ENCODE results near the gene ACADVL.

The ACADVL gene

DNA sequence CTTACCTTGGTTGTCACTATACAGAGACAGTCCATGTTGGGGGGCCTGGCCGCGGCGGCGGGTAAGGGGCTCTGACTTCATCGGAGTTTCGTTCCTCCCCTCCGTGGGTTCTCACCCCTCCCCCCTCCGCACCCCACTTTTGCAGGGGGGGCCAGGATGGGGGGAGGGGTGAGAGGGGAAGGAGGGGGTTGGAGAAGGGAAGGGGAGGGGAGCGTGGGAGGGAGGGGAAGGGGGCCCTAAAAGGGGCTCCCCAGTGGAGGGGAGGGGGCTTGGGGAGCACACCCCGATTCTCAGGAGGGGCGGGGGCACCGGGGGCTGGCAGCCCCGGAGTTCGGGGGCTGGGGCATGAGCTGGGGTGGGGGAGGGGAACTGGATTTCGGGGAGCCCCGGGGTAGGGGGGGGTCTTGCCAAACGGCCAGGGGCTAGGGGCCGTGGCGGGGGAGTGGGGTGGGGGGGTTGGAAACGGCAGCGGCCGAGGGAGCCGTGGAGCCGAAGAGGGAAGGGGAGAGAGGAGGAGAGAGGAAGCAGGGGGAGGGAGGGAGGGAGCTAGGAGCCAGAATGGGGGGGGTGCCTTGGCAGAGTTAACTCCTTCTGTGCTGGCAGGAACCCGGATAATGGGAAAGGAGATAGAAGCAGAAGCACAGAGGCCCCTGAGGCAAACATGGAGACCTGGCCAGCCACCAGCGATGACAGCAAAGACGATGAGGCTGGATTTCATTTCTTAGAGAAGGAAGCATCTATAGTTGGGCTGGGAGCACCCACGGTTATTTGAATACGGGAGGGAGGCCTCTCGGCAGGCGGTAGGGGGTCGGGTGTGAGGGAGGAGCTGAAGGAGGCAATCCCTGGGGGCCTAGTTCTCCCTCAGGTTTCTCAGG lies 2.4 kb upstream of the ACADVL start:
- no peak for DNase-seq

DNA sequence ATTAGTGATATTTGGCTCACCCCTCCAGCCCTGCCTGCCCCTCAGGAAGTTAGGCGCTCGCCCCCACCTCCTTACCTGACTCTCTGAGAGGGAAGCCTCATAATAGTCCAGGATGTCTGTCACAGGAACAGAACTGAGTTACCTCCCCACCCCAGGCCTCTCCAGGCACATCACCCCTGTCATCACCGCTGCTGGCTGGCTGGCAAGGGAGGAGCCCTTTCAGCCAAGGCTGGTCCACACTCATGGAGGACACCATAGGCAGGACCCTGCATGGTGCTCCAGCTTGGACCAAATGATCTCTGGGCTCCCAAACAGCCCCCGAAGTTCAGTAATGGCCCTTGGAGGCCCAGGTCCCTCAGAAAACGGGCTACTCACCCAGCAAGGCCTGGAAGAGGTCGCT lies 1.6 kb upstream of the ACADVL start:
- no peak for DNase-seq

DNA sequence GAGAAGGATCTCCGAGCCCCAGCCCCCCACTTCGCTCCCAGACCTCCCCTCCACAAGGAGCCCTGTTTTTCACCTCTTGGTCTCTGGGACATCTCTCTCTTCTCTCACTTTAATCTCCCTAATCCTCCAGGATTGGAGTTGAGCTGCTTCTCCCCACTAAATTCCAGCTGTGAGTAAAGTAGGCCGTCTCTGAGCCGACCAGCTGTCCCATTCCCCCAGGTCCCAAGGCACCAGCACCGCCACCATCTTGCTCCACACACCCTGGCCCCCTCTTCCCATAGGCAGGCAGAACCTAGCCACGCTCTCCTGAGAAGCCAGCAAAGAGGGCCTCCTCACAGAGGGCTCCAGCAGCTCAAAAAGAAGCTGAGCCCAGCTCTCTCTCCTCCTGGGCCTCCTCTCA lies 980 bp upstream of the ACADVL start:
- no peak for DNase-seq

DNA sequence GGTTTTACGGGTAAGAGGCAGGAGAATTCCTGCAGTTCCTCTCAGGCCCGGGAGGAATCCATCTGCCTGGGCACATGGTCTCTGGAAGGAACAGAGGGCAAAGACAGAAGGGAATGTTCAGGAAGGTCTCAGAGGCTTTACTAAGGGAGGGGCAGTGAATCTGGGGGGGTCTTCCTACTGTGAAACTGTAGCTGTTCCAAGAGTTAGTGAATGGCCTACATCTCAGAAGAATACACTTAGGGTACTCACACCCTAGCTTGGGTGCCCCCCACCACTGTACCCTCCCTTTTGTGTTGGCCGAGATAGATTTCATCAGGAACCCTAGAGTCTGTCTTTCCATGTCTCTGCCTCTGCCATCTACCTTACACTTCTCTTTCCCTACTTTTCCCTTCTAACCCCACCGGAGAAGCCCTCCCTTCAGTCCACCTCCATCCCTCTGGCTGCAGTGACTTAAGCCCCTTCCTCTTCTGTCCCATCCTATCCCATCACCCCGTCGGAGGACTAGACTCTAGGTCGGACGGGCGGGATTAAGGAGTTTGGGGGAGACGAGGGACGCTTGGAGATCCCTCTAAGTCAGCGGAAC lies 418 bp upstream of the ACADVL start:
- no peak for DNase-seq

DNA sequence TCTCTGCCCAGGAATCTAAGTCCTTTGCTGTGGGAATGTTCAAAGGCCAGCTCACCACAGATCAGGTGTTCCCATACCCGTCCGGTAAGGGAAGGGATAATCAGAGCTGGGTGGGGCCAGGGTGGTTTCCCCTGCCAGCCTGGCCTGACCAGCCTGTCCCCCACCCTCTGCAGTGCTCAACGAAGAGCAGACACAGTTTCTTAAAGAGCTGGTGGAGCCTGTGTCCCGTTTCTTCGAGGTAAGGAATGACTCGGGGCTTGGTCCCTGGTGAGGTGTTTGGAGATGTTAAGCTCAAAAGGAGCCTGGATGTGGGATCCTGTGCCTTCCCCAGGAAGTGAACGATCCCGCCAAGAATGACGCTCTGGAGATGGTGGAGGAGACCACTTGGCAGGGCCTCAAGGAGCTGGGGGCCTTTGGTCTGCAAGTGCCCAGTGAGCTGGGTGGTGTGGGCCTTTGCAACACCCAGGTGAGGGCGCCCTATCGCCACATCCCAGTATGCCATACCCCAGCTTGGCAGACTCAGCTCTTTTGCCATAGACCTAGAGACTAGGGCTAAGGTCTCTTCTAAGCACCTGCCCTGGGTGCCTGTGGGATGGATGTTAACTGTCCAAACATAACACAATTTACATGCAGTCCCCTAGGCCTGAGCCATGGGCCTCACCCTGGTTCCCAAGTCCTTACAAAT lies 997 bp downstream of the ACADVL start:
- peak; percentile 64 for DNase-seq

DNA sequence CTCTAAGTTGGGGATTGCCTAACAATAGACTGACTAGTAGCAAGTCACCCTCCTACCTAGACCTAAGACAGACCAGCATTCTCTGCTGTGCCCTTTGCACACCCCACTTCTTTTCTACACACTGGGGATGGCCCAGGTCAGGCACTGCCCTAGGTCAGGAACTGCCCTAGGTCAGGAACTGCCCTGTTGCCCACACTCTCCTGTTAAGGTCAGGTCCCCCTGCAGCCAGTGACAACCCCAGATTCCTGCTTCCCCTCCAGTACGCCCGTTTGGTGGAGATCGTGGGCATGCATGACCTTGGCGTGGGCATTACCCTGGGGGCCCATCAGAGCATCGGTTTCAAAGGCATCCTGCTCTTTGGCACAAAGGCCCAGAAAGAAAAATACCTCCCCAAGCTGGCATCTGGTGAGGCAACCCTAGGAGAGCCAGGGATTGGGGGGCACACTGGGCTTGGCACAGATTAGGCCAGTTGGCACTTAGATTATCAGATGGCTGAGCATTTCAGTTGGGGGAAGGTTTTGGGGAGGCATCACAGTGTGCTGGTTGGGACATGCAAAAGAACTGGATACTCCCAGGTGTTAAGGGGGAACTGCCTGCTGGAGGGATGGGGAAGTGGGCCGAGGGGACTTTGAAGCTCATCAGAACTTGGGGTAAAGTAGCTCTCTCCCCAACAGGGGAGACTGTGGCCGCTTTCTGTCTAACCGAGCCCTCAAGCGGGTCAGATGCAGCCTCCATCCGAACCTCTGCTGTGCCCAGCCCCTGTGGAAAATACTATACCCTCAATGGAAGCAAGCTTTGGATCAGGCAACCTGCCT lies 1.7 kb downstream of the ACADVL start:
- no peak for DNase-seq

DNA sequence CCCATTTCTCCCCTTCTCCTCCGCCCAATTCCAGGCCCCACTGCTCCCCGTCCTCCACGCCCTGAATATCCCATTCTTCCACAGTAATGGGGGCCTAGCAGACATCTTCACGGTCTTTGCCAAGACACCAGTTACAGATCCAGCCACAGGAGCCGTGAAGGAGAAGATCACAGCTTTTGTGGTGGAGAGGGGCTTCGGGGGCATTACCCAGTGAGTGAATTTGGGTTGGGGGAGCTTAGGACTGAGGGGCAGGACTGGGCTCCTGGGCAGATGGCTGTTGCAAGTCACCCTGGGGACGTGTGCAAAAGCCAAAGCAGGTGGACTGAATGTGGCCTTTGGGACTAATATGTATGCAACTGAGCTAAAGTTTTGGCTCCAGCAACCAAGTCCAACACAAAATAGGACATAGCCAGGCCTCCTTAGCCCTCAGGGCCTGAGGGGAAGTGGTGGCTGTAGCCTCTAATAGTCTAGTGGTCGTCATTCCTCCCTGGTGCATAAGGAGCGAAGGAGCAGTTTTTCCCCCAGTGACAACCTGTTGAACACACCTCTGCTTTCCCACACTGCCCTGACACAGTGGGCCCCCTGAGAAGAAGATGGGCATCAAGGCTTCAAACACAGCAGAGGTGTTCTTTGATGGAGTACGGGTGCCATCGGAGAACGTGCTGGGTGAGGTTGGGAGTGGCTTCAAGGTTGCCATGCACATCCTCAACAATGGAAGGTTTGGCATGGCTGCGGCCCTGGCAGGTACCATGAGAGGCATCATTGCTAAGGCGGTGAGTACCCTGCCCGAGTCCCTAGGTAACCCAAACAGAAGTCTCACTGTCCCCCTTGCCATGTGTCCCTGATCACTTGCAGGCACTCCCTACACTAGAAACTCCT lies 2.6 kb downstream of the ACADVL start:
- no peak for DNase-seq

DNA sequence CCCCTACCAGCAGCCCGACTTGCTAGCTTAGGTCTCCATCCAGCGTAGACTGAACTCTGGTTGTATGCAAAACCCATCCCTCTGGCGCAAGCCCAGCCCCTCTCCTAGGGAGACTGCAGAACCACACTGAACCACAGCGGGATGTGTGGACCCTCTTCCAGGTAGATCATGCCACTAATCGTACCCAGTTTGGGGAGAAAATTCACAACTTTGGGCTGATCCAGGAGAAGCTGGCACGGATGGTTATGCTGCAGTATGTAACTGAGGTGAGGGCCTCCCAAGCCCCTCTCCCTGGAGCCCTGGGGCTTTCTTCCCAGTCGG lies 3.2 kb downstream of the ACADVL start:
- no peak for DNase-seq

DNA sequence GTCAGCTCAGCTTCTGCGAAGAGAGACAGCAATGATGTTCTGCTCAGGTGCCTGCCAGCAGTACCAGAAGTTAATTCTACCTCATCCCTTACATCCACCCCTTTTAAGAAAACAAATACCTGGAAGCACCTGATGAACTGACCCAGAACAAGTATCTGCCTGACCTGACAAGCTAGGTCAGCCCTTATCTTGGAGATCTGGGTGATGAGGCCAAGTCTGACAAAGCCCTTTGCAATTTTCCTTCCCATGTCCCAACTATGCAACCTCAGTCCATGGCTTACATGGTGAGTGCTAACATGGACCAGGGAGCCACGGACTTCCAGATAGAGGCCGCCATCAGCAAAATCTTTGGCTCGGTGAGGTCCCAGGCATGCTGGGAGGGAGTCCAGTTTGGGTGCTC lies 3.6 kb downstream of the ACADVL start:
- no peak for DNase-seq

DNA sequence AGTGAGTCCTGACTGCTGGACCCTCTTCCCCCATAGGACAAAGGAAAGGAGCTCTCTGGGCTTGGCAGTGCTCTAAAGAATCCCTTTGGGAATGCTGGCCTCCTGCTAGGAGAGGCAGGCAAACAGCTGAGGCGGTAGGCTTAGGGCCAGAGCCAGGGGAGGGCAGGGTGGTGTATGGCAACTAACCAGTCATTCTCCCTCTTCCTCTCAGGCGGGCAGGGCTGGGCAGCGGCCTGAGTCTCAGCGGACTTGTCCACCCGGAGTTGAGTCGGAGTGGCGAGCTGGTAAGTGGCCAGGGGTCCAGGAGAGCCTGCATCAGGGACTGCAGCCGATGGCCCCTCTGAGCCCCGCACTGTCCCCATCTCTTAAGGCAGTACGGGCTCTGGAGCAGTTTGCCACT lies 4.4 kb downstream of the ACADVL start:
- no peak for DNase-seq

DNA sequence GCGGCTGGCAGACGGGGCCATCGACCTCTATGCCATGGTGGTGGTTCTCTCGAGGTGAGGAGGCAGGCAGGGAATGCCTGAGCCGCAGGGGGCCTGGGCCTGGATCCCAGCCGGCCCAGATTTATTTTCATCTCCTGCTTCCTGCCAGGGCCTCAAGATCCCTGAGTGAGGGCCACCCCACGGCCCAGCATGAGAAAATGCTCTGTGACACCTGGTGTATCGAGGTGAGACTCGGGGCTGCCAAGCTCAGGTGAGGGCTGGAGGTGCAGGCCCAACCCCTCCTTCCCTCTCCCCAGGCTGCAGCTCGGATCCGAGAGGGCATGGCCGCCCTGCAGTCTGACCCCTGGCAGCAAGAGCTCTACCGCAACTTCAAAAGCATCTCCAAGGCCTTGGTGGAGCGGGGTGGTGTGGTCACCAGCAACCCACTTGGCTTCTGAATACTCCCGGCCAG lies 4.9 kb downstream of the ACADVL start:
- no peak for DNase-seq

DNA sequence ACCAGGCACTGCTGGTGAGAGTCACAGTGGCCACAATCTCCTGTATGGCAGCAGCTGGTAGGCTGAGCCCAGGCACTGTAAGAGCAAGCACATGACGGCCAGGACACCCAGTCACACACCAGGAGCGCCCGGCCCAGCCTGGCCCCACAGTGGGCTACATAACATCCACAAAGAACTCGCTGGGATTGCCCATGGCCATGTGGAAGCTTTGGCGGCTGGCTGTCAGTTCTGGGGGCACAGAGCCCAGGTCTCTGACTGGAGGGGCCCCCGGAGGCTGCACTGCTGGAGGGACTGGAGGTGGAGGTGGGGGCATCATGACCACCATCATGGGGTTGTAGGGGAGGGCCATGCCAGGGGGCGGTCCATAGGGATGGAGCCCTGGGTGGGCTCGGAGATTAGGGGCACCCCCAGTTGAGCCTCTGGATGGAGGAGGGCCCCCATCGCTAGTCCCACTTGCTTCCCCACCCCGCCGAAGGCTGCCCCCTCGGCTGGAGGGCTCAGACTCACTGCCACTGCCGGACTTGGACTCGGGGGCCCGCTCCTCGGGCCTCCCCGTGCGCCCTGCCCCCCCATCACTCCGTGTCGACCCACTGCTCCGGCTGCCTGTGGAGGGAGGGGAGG lies 6.1 kb downstream of the ACADVL start:
- no peak for DNase-seq

DNA sequence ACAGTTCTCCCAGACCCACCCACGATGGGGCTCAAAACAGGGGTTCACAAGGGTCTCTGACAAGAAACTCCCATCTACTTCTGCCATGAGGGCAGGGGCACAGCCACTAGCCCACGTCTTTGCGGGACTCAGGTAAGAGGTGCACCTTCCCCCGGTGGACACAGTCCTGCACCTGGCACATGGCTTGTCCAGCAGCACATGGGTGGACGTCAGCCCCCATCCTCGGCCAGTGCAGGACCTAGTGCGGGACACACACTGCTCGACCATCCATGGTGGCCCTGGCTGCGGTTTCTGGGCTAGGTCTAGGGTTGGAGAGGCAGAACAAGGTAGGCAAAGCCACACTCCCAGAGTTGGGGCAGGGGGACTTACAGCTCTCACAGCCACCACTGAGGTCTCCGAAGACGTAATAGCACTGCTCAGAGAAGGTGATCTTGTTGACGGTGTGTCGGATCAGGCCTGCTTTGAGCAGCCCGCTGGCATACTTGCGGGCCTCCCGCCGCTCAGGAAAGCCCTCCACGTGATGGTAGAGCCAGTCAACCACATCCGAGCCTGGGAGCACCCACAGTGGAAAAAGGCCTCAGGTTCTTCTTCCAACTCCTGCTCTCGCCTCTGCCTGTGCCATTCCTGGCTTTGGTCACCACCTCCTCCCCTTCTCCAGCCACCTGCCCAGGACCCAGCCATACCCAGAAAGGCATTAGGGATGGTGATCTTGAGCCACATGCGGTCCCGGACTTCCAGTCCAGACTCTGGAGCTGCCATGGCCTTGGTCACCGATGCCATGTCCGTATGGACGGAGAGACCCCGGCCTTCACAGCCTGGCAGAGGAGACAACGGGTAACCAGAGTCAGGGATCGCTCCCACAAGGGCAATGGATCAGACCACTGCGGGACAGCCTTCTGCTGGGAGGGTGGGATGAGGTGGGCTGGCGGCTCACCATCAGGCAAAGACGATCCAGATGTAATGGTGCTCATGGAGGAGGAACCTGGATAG lies 7.3 kb downstream of the ACADVL start:
- DNase-seq, result no peak

DNA sequence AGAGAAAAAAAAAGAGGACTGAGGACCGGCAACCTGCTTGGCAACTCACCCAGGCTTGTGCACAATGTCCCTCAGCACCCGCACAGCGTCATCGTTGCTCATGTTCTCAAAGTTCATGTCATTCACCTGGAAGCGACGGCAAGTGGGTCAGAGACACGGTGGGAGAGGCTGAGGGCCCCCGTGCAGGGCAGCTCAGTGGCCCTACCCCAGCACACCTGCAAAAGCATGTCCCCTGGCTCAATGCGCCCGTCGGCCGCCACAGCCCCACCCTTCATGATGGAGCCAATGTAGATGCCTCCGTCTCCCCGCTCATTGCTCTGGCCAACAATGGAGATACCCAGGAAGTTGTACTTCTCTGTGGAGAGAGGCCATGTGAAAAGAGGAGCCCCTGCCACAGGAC lies 9.2 kb downstream of the ACADVL start:
- DNase-seq, result no peak

DNA sequence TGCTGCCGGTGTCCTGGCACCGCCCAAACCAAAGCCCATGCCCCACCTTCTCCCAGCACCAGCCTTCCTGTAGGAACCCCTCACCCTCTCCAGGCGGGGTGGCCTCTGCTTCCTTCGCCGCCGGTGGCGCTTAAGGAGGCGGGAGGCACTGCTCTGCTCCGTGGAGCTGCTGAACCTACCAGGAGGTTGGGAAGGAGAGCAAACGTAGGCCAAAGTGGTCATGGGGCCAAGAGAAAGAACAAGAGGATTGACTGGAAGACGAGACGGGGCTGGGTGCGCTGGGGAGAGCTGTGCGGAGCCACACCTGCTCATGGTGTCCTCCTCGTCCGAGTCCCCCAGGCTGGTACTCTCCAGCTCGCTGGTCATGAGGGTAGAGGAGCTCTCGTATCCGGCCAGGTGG lies 9.8 kb downstream of the ACADVL start:
- DNase-seq, result no peak

DNA sequence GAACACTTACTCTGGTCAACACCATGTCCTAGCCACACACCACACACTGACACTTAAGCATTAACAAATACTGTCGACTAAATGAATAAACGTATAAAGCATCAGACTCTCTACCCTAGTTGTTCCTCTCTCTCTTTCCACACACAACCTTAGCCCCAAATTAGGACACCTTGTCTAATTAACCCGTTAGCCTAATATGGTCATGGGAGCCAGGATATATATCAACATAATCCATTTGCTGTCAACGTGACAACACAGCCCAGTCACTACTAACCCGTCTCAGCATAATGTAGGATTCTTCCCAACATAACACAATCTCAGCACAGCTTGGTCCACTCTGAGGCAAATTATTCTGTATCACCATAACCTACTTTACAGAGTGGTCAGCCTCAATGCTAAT lies 12.4 kb downstream of the ACADVL start:
- no peak for DNase-seq

DNA sequence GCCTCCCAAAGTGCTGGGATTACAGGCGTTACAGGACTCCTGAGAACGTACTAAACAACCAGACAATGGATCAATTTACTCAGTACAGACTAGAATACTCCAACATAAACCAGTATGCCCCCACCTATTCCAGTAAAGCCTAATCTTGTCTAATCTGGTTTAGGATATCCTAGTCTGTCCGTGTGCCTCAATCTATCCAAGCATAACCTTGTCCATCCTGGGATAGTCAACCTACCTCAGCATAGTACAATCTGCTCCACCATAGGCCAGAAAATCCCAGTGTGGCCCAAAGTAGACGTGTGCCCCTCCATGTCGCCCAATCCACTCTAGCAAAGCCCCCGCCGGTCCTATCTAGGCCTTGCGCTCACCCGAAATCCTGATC lies 14.0 kb downstream of the ACADVL start:
- DNase-seq, result no peak

DNA sequence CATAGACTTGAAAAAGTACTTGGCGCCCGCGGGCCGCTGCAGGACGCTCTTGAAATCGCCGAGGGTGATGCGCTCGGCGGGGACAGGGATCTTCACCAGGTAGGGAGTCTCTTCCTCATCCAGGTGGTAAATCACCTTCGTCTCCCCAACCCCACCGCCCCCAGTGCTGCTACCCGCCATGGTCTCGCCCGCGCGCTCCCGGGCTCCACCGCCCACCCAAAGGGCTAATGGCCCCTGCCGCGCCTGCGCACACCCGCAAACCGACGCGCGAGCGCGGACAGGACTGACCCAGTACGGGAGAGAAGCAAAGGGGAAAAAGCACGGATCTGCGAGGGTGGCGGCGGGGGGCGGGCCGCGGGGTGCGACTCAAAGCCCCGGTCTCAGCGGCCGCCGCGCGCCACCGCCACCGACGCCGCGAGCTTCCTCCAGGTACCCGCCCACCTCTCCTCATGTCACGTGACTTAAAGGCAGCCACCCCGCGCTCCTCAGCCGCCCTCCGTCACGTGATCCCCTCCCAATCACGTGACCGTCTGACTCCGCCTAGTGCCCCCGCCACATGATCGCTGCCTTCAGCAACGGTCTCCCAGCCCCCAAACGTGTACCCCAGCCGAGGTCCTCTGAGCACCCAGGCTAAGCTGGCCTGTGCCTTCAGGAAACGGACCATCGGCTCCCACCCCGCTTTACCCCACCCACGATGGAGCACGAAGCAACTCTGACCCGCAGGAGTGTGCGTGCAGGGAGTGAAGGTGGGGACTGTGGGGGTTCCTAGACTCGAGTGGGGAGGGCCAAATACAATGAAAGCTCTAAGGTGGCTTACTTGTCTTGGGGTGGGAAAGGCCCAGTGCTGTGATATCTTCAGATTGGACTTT lies 14.6 kb downstream of the ACADVL start, which contains the start of gene DVL2:
Gene DVL2 (minus strand): TSS at position 435 of the 869 bp plus-strand sequence. CDS start 255 bp downstream, at position 180.
- peak; percentile 96 for DNase-seq

All from stimulated activated CD4-positive, alpha-beta T cell treated with anti-CD3 and anti-CD28 coated beads, Interleukin-4, amount 100 ng/mL, for 24 hours (primary cell).